ENCODE results near the gene PHKA1. TPM values are rescaled to one million over a fixed set of nuclear protein-coding genes. Genes with fewer than 3 reads are reported as not detected.

PHKA1 gene
- total and polyA plus RNA-seq, 2 experiments from 2014 or later, result 2.7 to 6.7 TPM

GRCh38 chrX:72662020-72662747 is 51.9 kb downstream of the PHKA1 start:
- TF ChIP-seq EZH2 (IDR thresholded peaks at IDR 0.05; ENCODE audit: borderline replicate concordance) (no peak), EZH2phosphoT487 (IDR thresholded peaks at IDR 0.05; ENCODE audit: low read depth, severe bottlenecking, unreplicated experiment) (no peak), CTCF (IDR thresholded peaks at IDR 0.05; ENCODE audit: poor library complexity) (no peak)
- Histone ChIP-seq H3K27ac (no peak overlapping the region), H3K9me3 (ENCODE audit: low read depth) (no peaks in the 10 kb centered on the region), H4K20me1 (ENCODE audit: insufficient read depth, poor library complexity, severe bottlenecking) (no peaks in the 10 kb centered on the region), H2AFZ (no peak overlapping the region), H3K9me2 (replicated peaks; ENCODE audit: insufficient read depth) (no peaks in the 10 kb centered on the region), H3K4me3 (no peak overlapping the region), H3K4me2 (no peak overlapping the region), H3K79me2 (no peaks in the 10 kb centered on the region), H3K4me1 (ENCODE audit: insufficient read depth) (no peaks in the 10 kb centered on the region), H3K27me3 (no peaks in the 10 kb centered on the region), H3K36me3 (replicated peaks; ENCODE audit: insufficient read depth, low read depth) (no peaks in the 10 kb centered on the region)
- WGBS (ENCODE audit: low lambda C conversion rate, missing lambda C conversion rate), result 63% methylated on average over 5 of the region's 5 CpGs
- DNase-seq (ENCODE audit: low spot score), result no peak

GRCh38 chrX:72659723-72660122 is 54.4 kb downstream of the PHKA1 start:
- Histone ChIP-seq H3K4me3 (no peak overlapping the region), H3K4me2 (no peak overlapping the region), H3K4me1 (ENCODE audit: insufficient read depth) (no peaks in the 10 kb centered on the region), H2AFZ (no peak overlapping the region), H4K20me1 (ENCODE audit: insufficient read depth, poor library complexity, severe bottlenecking) (no peaks in the 10 kb centered on the region), H3K79me2 (no peaks in the 10 kb centered on the region), H3K36me3 (replicated peaks; ENCODE audit: insufficient read depth, low read depth) (no peaks in the 10 kb centered on the region), H3K27ac (no peak overlapping the region), H3K27me3 (no peaks in the 10 kb centered on the region), H3K9me3 (ENCODE audit: low read depth) (no peaks in the 10 kb centered on the region), H3K9me2 (replicated peaks; ENCODE audit: insufficient read depth) (no peaks in the 10 kb centered on the region)
- DNase-seq (ENCODE audit: low spot score), result no peak
- TF ChIP-seq EZH2 (IDR thresholded peaks at IDR 0.05; ENCODE audit: borderline replicate concordance) (no peak), EZH2phosphoT487 (IDR thresholded peaks at IDR 0.05; ENCODE audit: low read depth, severe bottlenecking, unreplicated experiment) (no peak), CTCF (IDR thresholded peaks at IDR 0.05; ENCODE audit: poor library complexity) (no peak)

- Histone ChIP-seq H2AFZ (no peak overlapping the region), H3K4me2 (no peak overlapping the region), H3K27ac (no peak overlapping the region), H3K9me3 (ENCODE audit: low read depth) (no peaks in the 10 kb centered on the region), H4K20me1 (ENCODE audit: insufficient read depth, poor library complexity, severe bottlenecking) (no peaks in the 10 kb centered on the region), H3K4me3 (no peak overlapping the region), H3K79me2 (no peaks in the 10 kb centered on the region), H3K9me2 (replicated peaks; ENCODE audit: insufficient read depth) (no peaks in the 10 kb centered on the region), H3K36me3 (replicated peaks; ENCODE audit: insufficient read depth, low read depth) (no peaks in the 10 kb centered on the region), H3K4me1 (ENCODE audit: insufficient read depth) (no peaks in the 10 kb centered on the region), H3K27me3 (no peaks in the 10 kb centered on the region)
- TF ChIP-seq CTCF (IDR thresholded peaks at IDR 0.05; ENCODE audit: poor library complexity) (no peak), EZH2phosphoT487 (IDR thresholded peaks at IDR 0.05; ENCODE audit: low read depth, severe bottlenecking, unreplicated experiment) (no peak), EZH2 (IDR thresholded peaks at IDR 0.05; ENCODE audit: borderline replicate concordance) (no peak)
- no peak for DNase-seq (ENCODE audit: low spot score)
- 32% methylated on average over 1 of the region's 1 CpG for WGBS (ENCODE audit: low lambda C conversion rate, missing lambda C conversion rate)
Measured at GRCh38 chrX:72652082-72652481, 62.0 kb downstream of the PHKA1 start.

All from hepatocyte (in vitro differentiated cells).